Smooth muscle cell of the brain vasculature (primary cell): ENCODE results near the gene PPP6R3.
"Not testable (repeated sequence)": the region's sequence is repeated elsewhere in the genome, so short reads cannot be mapped to it uniquely, and the experiment has no call there.

Experiments used
- DNase-seq: peaks from one replicate; pipeline ENCODE4 v3.0.0-alpha.2; 2012; ENCODE audit warnings: low read depth, low spot score

The PPP6R3 gene

GRCh38 chr11:68460741-68461574 lies at the start of gene PPP6R3:
Gene PPP6R3 (plus strand): TSS chr11:68460752. CDS start chr11:68537665, 76,913 bp downstream.
- DNase-seq, result no peak

GRCh38 chr11:68411501-68411991 lies 49.0 kb upstream of the PPP6R3 start:
- no peak for DNase-seq

- no peak for DNase-seq
Observed at GRCh38 chr11:68412593-68413475, 47.7 kb upstream of the PPP6R3 start.

GRCh38 chr11:68413591-68413999 lies 47.0 kb upstream of the PPP6R3 start:
- DNase-seq, result no peak

GRCh38 chr11:68414496-68415221 lies 45.9 kb upstream of the PPP6R3 start:
- no peak for DNase-seq

GRCh38 chr11:68416070-68416578 lies 44.4 kb upstream of the PPP6R3 start:
- no peak for DNase-seq

GRCh38 chr11:68418648-68419047 lies 41.9 kb upstream of the PPP6R3 start:
- DNase-seq, result no peak

GRCh38 chr11:68420171-68420570 lies 40.4 kb upstream of the PPP6R3 start:
- no peak for DNase-seq

GRCh38 chr11:68423481-68423880 lies 37.1 kb upstream of the PPP6R3 start:
- no peak for DNase-seq

GRCh38 chr11:68424101-68424632 lies 36.4 kb upstream of the PPP6R3 start:
- DNase-seq, result no peak

GRCh38 chr11:68424981-68425865 lies 35.3 kb upstream of the PPP6R3 start:
- no peak for DNase-seq

GRCh38 chr11:68425866-68426380 lies 34.6 kb upstream of the PPP6R3 start:
- no peak for DNase-seq

GRCh38 chr11:68429661-68430060 lies 30.9 kb upstream of the PPP6R3 start:
- no peak for DNase-seq

GRCh38 chr11:68430384-68430783 lies 30.2 kb upstream of the PPP6R3 start:
- no peak for DNase-seq

GRCh38 chr11:68430801-68431200 lies 29.8 kb upstream of the PPP6R3 start:
- DNase-seq, result no peak

- no peak for DNase-seq
Observed at GRCh38 chr11:68431984-68432645, 28.4 kb upstream of the PPP6R3 start.

- DNase-seq, result no peak
Observed at GRCh38 chr11:68432874-68433273, 27.7 kb upstream of the PPP6R3 start.

- no peak for DNase-seq
Observed at GRCh38 chr11:68433541-68433940, 27.0 kb upstream of the PPP6R3 start.

GRCh38 chr11:68434159-68434558 lies 26.4 kb upstream of the PPP6R3 start:
- not testable (repeated sequence) for DNase-seq
